Measurements from ENCODE around the gene DDX17. TPM values are rescaled to one million over a fixed set of nuclear protein-coding genes. Genes with fewer than 3 reads are reported as not detected.
A peak's percentile ranks its signal among the peaks of the same experiment; 100 is the strongest.

DDX17 gene
- total and polyA plus RNA-seq, 10 of the 15 experiments (the other 5 are each of a cell fraction or from before 2014, with no cell fraction given), result 25.2 to 778 (median 266) TPM

DNA sequence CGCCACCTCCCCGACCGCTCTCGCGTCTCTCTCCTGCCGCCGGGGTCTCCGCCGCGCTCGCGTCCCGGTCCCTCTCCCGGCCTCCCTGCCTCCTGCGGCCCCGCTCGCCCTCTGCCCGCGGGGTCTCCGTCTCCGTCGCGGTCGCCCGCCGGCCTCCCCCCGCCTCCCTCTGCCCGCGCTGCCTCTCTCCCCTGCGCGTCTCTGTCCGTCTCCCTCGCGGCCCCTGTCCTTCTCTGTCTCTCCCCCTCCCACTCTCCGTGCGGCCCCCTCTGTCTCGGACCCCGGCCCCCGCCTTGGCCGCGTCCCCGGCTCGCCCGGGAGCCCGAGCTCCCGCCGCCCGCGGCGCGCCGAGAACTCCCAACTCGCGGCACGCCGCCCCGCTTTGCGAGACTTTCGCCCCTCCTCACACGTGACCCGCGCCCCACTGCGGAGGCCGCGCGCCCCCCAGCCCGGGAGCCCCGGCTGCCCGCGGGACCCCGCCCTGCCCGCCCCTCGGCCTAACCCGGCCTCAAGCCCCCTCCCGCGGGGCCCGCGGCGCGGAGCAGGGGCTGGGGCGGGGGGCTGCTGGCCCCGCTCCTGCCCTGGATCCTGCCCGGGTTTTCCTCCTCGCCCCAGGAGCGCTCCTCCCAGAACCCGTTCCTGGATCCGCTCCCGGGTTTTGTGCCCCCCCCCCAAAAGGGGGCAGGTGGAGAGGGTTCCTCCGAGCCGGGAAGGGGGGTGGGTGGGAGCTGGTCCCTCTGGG is 50.4 kb downstream of the DDX17 start:
- H3K27me3 ChIP-seq (replicated peaks in 1 of 2; ENCODE audit: control insufficient read depth in 2 of 2, insufficient read depth in 2 of 2, low read length in 1 of 2), result peaks cover 18% of the 10 kb centered on the region in 2 experiments
- H3K4me1 ChIP-seq (ENCODE audit: control insufficient read depth, insufficient read depth, low read length), result peaks cover 6% of the 10 kb centered on the region; the same call in 1 of the 2 replicates
- ChIA-PET SMC1A (ENCODE audit: uncharacterized antibody, unreplicated experiment) (no interaction called here), RAD21 (ENCODE audit: unreplicated experiment) (no interaction called here), CTCF (no interaction called here), POLR2A (no interaction called here)
- 12% methylated on average over 26 of the region's 90 CpGs for WGBS (ENCODE audit: insufficient coverage, insufficient replicate concordance, low lambda C conversion rate, missing lambda C conversion rate)
- H3K9ac ChIP-seq (ENCODE audit: control insufficient read depth, insufficient read depth, low read length), result no peak overlapping the region
- no peaks in the 10 kb centered on the region for H3K79me2 ChIP-seq (ENCODE audit: control insufficient read depth, insufficient read depth, low read length)
- H2AFZ ChIP-seq (ENCODE audit: control insufficient read depth, low read depth, low read length), result no peak overlapping the region
- ATAC-seq (no peak), DNase-seq (ENCODE audit: low read depth, low spot score) (no peak), FAIRE-seq (no peak)
- H3K4me3 ChIP-seq, result no peak overlapping the region; the same call in 1 of the 2 replicates
- no peaks in the 10 kb centered on the region for H3K36me3 ChIP-seq (ENCODE audit: control insufficient read depth in 2 of 2, insufficient read depth in 2 of 2, low read length in 1 of 2)
- H3K4me2 ChIP-seq (ENCODE audit: control insufficient read depth, insufficient read depth), result peak overlapping the region; percentile 17; the same call in 1 of the 2 replicates
- BruUV-seq (replicated peaks), result no TSS peak
- intact Hi-C loops (cut with micrococcal nuclease; ENCODE audit: unreplicated experiment) (no loop called here), in situ Hi-C loops (cut with MboI) (no loop called here)
- no peaks in the 10 kb centered on the region for H3K9me3 ChIP-seq (replicated peaks; ENCODE audit: control insufficient read depth, insufficient read depth, low read length)
- peaks cover 3% of the 10 kb centered on the region; the same call in 1 of the 2 replicates for H4K20me1 ChIP-seq (ENCODE audit: control insufficient read depth, insufficient read depth)
- H3K27ac ChIP-seq (ENCODE audit: control insufficient read depth, insufficient read depth), result no peak overlapping the region
- TF ChIP-seq ZNF274 (IDR thresholded peaks at IDR 0.05; ENCODE audit: insufficient read depth, insufficient read length), result no peak
- TF ChIP-seq, protein P1, sequence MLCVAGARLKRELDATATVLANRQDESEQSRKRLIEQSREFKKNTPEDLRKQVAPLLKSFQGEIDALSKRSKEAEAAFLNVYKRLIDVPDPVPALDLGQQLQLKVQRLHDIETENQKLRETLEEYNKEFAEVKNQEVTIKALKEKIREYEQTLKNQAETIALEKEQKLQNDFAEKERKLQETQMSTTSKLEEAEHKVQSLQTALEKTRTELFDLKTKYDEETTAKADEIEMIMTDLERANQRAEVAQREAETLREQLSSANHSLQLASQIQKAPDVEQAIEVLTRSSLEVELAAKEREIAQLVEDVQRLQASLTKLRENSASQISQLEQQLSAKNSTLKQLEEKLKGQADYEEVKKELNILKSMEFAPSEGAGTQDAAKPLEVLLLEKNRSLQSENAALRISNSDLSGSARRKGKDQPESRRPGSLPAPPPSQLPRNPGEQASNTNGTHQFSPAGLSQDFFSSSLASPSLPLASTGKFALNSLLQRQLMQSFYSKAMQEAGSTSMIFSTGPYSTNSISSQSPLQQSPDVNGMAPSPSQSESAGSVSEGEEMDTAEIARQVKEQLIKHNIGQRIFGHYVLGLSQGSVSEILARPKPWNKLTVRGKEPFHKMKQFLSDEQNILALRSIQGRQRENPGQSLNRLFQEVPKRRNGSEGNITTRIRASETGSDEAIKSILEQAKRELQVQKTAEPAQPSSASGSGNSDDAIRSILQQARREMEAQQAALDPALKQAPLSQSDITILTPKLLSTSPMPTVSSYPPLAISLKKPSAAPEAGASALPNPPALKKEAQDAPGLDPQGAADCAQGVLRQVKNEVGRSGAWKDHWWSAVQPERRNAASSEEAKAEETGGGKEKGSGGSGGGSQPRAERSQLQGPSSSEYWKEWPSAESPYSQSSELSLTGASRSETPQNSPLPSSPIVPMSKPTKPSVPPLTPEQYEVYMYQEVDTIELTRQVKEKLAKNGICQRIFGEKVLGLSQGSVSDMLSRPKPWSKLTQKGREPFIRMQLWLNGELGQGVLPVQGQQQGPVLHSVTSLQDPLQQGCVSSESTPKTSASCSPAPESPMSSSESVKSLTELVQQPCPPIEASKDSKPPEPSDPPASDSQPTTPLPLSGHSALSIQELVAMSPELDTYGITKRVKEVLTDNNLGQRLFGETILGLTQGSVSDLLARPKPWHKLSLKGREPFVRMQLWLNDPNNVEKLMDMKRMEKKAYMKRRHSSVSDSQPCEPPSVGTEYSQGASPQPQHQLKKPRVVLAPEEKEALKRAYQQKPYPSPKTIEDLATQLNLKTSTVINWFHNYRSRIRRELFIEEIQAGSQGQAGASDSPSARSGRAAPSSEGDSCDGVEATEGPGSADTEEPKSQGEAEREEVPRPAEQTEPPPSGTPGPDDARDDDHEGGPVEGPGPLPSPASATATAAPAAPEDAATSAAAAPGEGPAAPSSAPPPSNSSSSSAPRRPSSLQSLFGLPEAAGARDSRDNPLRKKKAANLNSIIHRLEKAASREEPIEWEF (IDR thresholded peaks at IDR 0.05; ENCODE audit: insufficient replicate concordance, low read depth, low read length), result no peak
- no peak for TF ChIP-seq ZNF207 (IDR thresholded peaks at IDR 0.05; ENCODE audit: borderline replicate concordance)
- TF ChIP-seq NR2F1 (conservative IDR thresholded peaks at IDR 0.05), result no peak
- TF ChIP-seq, protein P2, sequence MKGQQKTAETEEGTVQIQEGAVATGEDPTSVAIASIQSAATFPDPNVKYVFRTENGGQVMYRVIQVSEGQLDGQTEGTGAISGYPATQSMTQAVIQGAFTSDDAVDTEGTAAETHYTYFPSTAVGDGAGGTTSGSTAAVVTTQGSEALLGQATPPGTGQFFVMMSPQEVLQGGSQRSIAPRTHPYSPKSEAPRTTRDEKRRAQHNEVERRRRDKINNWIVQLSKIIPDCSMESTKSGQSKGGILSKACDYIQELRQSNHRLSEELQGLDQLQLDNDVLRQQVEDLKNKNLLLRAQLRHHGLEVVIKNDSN (IDR thresholded peaks at IDR 0.05; ENCODE audit: borderline replicate concordance, extremely low read length, insufficient read depth, low read depth, low read length), result peak; percentile 28
- TF ChIP-seq RAD21 (IDR thresholded peaks at IDR 0.05; ENCODE audit: insufficient read depth, low read depth, low read length), result no peak
- TF ChIP-seq, protein P3, sequence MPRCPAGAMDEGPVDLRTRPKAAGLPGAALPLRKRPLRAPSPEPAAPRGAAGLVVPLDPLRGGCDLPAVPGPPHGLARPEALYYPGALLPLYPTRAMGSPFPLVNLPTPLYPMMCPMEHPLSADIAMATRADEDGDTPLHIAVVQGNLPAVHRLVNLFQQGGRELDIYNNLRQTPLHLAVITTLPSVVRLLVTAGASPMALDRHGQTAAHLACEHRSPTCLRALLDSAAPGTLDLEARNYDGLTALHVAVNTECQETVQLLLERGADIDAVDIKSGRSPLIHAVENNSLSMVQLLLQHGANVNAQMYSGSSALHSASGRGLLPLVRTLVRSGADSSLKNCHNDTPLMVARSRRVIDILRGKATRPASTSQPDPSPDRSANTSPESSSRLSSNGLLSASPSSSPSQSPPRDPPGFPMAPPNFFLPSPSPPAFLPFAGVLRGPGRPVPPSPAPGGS (IDR thresholded peaks at IDR 0.05; ENCODE audit: borderline replicate concordance, insufficient read depth, low read depth, low read length, poor library complexity, severe bottlenecking), result no peak
- peak in 1 of 2 experiments; percentile 53; a peak in 2 of 4 replicates for TF ChIP-seq BHLHE40 (IDR thresholded peaks at IDR 0.05; ENCODE audit: borderline replicate concordance in 1 of 2, low read depth in 2 of 2, low read length in 1 of 2)
- TF ChIP-seq HCFC1 (IDR thresholded peaks at IDR 0.05; ENCODE audit: low read length), result no peak
- TF ChIP-seq SREBF1 (IDR thresholded peaks at IDR 0.05; ENCODE audit: low read length), result no peak
- TF ChIP-seq DPF2 (IDR thresholded peaks at IDR 0.05), result no peak
- no peak for TF ChIP-seq SIN3A (IDR thresholded peaks at IDR 0.05; ENCODE audit: low read depth, low read length)
- no peak for TF ChIP-seq GABPA (IDR thresholded peaks at IDR 0.05; ENCODE audit: low read depth)
- peak; percentile 97 for TF ChIP-seq SUZ12 (IDR thresholded peaks at IDR 0.05; ENCODE audit: unreplicated experiment)
- TF ChIP-seq TCF7 (IDR thresholded peaks at IDR 0.05; ENCODE audit: borderline replicate concordance), result no peak
